HEK293T (cell line): ENCODE measurements around the gene MMP20.

Source experiments
- ELF4 ChIP-seq: fragments of 450-650 bp; IDR thresholded peaks from 2 replicates; pipeline ENCODE4 v1.6.1; 2017; ENCODE audit warnings: antibody characterized with exemption
- FOXA1 ChIP-seq: fragments of 450-650 bp; IDR thresholded peaks from 2 replicates; pipeline ENCODE4 v1.6.1; 2016; ENCODE audit warnings: mild to moderate bottlenecking
- FOXM1 ChIP-seq: fragments of 450-650 bp; IDR thresholded peaks from 2 replicates; pipeline ENCODE4 v1.6.1; 2017; ENCODE audit warnings: mild to moderate bottlenecking, borderline replicate concordance
- HDGF ChIP-seq: fragments of 450-650 bp; IDR thresholded peaks from 2 replicates; pipeline ENCODE4 v1.6.1; 2017; ENCODE audit warnings: antibody characterized with exemption, borderline replicate concordance
- L3MBTL2 ChIP-seq: fragments of 450-650 bp; conservative IDR thresholded peaks from 2 replicates; pipeline ENCODE4 v1.6.1; 2016; ENCODE audit warnings: mild to moderate bottlenecking
- SUZ12 ChIP-seq: fragments of 450-650 bp; IDR thresholded peaks from 2 replicates; pipeline ENCODE4 v1.6.1; 2016; ENCODE audit warnings: mild to moderate bottlenecking
- TARDBP ChIP-seq: fragments of 450-650 bp; IDR thresholded peaks from 2 replicates; pipeline ENCODE4 v1.6.1; 2016
- TF ChIP-seq, protein P1 (sequence below): fragments of 450-650 bp; IDR thresholded peaks from 2 replicates; pipeline ENCODE4 v1.6.1; 2016

DNA sequence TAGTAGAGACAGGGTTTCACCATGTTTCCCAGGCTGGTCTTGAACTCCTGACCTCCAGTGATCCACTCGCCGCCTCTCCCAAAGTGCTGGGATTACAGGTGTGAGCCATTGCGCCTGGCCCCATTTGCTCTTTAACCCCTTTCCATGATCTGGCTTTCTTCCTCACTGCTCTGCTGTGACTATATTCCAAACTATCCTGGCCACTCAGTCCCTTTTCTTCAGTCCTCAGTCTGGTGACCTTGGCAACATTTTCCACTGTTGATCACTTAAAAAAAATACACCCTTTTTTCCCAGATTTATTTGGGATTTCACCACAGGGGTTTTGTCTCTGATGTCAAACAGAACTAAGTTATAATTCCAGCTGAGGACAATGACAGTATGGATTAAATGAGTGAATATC lies 24.5 kb downstream of the MMP20 start:
- TF ChIP-seq FOXM1 (no peak), ELF4 (no peak), HDGF (no peak), SUZ12 (no peak), TARDBP (no peak), FOXA1 (no peak), L3MBTL2 (no peak)
- TF ChIP-seq, protein P1, sequence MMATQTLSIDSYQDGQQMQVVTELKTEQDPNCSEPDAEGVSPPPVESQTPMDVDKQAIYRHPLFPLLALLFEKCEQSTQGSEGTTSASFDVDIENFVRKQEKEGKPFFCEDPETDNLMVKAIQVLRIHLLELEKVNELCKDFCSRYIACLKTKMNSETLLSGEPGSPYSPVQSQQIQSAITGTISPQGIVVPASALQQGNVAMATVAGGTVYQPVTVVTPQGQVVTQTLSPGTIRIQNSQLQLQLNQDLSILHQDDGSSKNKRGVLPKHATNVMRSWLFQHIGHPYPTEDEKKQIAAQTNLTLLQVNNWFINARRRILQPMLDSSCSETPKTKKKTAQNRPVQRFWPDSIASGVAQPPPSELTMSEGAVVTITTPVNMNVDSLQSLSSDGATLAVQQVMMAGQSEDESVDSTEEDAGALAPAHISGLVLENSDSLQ, result no peak
